ENCODE results near the gene TSEN54.
A peak's percentile ranks its signal among the peaks of the same experiment; 100 is the strongest.

Gene TSEN54

GRCh38 chr17:75504347-75505151 is 11.8 kb upstream of the TSEN54 start:
- DNase-seq (ENCODE audit: low read depth), result no peak

DNA sequence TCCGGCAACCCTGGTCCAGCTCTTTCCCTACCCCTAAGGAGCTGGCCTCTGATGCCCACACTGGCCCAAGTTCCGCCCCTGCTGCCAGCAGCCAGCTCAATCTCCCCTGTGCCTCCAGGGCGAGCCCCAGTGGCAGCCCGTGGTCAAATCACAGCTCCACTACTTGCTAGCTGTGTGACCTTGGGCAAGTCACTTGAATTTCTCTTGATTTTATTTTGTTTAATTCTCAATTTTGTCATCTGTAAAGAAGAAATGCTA is 11.2 kb upstream of the TSEN54 start:
- DNase-seq (ENCODE audit: low read depth), result no peak

- no peak for DNase-seq (ENCODE audit: low read depth)
These were observed 10.7 kb upstream of the TSEN54 start for GRCh38 chr17:75505640-75506039.

DNA sequence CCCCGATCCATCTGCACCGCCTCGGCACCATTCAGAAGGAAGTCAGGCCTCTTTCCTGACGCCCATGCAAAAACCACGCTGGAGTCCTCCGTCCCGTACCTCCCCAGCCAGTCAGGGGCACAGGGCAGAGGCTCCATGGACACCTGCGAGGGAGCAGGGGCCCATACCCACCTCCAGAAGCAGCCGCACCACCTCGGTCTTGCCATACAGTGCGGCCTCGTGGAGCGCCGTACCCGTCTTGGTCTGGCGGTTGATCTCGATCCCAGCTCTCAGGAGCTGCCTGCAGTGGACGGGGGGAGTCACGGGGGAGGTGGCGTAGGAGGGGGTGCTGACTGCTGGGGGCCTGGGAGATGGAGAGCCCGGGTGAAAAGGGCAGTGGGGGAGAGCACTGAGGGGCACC is 10.2 kb upstream of the TSEN54 start:
- no peak for DNase-seq (ENCODE audit: low read depth)

DNA sequence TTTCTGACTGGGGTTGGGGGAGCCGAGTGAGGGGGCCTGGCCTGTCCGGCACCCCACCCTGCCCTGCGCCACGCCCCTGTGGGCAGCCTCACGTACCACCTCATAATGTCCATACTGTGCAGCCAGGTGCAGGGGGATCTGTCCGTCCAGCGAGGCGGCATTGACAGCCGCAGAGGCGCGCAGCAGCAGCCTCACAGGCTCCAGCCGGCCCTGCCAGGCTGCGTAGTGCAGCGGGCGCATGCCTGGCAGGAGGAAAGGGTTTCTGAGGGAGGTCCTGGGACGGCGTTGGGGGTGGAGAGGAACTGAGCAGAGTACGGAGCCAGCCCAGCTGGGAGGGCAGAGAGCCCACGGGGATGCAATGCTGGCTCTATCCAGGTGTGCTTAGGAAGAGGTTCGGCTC is 9.4 kb upstream of the TSEN54 start:
- no peak for DNase-seq (ENCODE audit: low read depth)

DNA sequence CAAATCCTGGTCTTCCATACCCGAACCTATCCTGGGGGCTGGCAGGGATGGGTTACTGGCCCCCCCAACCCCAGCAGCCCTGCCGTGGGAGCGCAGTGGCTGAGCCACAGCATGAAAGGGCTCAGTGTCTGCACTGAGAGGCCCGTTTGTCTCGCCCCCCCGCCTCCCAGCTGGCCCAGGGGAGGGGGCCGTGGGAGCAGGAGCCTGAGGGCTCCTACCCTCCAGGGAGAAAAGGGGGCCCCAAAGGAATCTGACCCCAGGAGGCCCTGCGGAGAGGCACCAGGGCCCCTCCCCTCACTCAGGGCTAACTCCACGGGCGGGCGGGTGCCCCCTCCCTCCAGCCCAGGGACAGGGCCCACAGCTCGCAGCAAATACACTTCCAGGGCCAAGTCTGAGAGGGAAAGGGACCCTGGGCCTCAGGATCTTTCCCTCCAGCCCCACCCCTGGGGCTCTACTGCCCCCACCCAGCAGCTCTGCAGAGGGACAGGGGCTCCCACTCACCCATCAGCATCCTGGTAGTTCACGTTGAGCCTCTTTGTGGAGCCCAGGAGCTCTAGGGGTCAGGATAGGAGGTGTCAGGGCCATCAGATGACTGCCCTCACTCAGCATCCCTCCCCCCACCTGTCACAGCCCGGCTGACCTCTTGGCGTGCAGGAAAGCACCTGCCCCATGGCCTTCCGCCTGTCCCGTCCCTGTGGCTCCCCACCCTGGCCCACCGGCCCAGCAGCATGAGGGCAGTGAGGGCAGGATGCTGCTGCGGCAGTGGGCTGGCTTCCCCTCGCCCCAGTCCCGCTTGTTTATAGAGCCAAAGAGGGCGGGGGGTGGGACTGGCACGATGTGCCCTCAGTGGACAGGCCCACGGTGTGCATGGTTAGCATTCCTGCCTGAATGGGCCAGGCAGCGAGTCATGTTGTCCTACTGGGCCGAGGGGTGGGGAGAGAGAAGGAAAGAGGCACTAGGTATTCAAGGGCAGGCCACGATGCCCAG is 8.3 kb upstream of the TSEN54 start:
- DNase-seq (ENCODE audit: low read depth), result no peak

DNA sequence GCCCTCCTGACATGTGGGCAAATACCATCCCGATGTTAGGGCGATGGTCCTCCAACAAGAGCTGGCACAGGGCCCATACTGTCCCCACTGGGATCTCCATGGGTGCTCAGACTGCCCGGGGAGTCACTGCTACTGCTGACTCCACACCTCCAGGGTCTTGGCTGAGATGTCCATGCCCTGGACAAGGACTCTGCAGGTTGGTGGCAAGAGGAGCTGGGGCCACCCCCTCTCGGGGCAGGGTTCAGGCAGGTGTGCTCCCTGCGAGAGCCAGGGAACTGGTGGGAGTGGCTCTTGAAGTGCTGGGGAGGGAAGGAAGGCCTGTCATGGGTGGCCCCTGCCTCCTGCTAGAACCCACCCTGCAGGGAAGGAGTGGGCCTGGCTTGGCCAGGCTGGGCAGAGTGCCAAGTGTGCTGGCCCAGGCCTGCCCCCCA is 7.4 kb upstream of the TSEN54 start:
- no peak for DNase-seq (ENCODE audit: low read depth)

DNA sequence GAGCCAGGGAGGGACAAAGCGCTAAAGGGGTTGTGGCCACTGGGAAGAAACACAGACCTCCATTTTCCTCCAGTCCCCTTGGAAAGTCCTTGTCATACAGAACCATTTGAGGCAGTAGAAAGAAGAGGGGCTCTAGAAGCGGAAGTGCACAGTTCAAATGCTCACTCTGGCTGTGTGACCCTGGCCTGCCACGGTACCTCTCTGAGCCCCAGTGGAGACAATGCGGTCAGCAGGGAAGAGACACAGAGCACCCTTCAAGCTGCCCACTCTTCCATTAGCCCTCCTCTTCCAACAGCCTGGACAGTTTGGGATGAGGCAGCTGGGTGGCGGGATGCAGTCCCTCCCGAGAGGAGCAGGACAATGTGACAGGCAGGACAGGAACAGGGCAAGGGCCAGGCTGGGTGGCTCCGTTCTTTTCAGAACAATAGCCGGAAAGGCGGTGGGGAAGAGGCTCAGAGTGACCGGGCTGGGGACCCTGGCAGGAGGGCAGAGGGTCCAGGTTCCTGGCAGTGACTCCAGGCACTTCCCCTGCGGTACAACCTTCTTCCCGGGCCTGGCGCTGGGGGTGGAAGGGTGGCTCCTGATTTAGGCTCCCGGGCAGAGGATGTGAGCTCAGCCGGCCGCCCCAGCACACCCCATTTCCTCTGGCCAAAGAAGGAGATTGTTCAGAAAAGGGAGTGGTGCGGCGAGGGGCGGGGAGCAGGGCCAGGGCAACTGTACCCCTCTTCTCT is 6.6 kb upstream of the TSEN54 start:
- no peak for DNase-seq (ENCODE audit: low read depth)

- no peak for DNase-seq (ENCODE audit: low read depth)
These were observed 5.1 kb upstream of the TSEN54 start for GRCh38 chr17:75511270-75511609.

- no peak for DNase-seq (ENCODE audit: low read depth)
These were observed 4.4 kb upstream of the TSEN54 start for GRCh38 chr17:75511610-75512575.

DNA sequence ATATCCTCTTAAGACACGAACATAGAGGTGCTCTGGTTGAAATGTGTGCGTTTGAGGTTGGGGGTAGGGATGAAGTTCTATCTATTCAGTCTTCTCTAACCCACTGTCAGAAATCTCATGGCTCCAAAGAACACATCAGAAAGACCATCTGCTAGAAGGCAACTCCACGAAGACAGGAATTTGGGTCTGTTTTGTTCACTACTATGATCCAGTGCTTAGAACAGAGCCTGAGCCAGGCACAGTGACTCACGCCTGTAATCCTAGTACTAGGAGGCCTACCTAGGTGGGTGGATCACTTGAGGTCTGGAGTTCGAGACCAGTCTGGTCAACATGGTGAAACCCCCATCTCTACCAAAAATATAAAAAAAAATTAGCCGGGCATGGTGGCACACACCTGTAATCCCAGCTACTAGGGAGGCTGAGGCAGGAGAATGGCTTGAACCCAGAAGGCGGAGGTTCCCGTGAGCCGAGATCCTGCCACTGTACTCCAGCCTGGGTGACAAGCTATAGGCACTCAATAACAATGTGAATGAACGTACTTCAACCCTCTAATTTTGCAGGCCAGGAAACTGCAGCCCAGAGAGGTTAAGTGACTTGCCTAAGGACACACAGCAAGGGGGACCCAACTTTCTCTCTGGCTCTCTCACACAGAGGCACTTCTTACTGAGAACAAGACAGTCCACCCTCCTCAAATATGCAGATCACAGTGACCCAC is 3.2 kb upstream of the TSEN54 start:
- no peak for DNase-seq (ENCODE audit: low read depth)

DNA sequence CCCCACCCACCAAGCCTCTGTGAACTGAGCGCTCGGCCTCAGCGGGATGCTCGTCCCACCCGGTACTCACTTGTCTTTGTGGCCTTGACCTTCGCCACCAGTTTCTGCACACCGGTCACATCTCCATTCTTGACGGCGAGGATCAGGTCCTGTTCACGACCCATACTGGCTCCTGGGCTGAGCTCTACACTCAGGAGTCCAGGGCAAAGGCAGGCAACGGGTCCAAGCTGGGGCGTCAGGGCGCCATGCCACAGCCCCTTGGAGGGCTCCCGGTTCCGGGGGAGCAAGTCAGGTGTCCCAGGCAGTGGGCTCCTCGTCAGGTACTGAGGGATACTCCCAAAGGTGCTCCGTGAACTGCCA is 2.7 kb upstream of the TSEN54 start:
- no peak for DNase-seq (ENCODE audit: low read depth)

GRCh38 chr17:75514299-75514918 is 1.9 kb upstream of the TSEN54 start:
- no peak for DNase-seq (ENCODE audit: low read depth)

DNA sequence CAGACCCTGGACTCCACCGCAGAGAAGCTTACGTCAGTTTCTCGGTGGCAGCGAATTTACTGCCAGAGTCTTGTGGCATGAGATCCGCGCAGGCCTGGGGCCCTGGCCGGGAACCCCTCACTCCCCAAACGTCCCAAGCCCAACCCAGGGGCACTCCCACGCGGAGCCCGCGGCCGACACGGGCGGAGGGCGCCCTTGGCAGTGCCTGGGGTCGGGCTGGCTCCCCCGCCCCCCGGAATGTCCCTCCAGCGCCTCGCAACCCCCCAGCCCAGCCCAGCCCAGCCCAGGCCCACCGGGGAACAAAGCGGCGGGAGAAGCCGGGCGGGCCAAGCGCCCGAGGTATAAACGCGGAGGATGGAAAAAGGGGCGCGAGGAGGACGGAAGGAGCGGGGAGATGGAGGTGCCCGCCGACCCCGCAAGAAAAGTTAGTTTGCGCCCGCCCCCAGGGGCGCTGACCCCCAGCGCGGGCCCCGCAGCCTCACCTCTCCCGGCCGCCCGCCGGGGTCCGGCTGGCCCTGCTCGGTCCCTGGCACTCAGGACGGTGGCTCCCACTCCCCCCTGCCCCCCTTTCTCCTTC is 1.3 kb upstream of the TSEN54 start:
- DNase-seq (ENCODE audit: low read depth), result no peak

GRCh38 chr17:75515496-75516254 is 653 bp upstream of the TSEN54 start, which contains the start of gene CASKIN2:
Gene CASKIN2 (minus strand): TSS chr17:75515537. CDS start chr17:75513804, 1,733 bp downstream.
- peak; percentile 60 for DNase-seq (ENCODE audit: low read depth)

DNA sequence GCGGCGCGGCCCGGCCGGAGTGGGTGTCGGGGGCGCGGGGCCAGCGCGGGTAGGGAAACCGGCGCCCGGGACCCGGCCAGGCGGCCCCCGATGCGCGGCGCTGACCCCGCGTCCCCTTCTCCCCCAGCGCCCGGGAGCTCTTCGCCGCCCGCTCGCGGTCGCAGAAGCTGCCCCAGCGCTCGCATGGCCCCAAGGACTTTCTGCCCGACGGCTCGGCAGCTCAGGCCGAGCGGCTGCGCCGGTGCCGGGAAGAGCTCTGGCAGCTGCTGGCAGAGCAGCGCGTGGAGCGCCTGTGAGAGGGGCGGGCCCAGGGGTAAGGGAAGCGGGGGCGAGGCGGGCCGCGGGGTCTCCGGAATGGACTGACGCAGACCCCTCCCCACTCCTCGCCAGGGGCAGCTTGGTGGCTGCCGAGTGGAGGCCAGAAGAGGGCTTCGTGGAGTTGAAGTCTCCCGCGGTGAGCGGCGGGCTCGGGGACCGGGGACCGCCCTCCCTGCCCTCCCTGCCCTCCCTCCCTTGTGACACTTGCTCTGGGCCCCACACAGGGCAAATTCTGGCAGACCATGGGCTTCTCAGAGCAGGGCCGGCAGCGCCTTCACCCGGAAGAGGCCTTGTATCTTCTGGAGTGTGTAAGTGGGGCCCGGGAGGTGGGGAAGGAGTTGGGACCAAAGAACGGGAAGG is 430 bp downstream of the TSEN54 start:
- DNase-seq (ENCODE audit: low read depth), result no peak

GRCh38 chr17:75517297-75517865 is 1.1 kb downstream of the TSEN54 start:
- no peak for DNase-seq (ENCODE audit: low read depth)

DNA sequence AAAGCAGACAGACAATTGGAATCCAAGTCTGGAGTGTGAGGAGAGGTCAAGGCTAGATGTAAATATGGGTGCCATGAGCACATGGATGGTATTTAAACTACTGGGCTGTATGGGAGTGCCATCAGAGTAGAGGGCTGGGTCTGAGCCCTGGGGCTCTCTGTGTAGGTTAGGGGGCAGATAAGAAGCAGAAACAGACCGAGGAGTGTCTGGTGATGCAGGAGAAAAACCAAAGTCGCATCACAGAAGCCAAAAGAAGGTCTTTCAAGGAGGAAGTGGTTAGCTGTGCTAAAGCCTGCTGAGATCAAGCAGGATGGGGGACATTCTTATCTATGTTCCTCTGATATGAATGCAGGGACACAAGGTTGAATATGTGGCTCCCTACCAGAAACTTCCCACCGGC is 1.9 kb downstream of the TSEN54 start:
- DNase-seq (ENCODE audit: low read depth), result no peak
